SHP77 treated with DMSO at 0.1 percent for 48 hours (cell line): ENCODE results near the gene CAPN12.
A peak's percentile ranks its signal among the peaks of the same experiment; 100 is the strongest.

Source experiments
- DNase-seq: peaks from one replicate; lab custom pipeline; 2025; lab: John Stamatoyannopoulos, UW

Gene CAPN12

DNA sequence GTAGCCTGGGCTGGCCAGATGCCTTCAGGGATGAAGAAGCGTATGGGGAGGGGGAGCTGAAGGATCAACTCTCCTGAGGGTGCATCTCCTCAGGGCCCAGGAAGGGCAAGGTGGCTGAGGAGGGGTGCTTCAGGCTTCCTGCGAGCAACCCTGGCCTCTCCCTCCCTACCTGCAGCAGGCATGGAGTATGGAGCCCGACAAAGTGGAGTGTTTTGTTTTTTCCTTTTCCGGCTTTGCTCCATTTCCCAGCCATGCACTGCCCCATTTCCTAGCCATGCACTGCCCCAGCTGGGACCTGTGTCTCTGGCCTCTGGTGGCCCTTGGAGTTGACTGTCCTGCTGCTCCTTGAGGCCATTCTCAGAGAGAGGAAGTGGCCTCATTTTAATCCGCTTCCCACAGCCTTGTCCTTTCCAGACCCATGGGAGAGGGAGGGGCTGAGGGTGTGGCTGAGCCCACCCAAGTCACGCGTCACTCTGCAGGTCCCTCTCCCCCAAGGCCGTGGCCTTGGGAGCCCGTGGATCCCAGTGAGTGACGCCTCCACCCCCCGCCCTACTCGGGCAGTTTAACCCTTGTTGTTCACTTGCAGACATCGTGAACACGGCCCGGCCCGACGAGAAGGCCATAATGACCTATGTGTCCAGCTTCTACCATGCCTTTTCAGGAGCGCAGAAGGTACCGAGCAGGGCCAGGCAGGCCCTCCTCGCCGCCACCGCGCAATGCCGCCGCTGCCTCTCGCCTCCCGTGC, 34.4 kb downstream of the CAPN12 start:
- no peak for DNase-seq

DNA sequence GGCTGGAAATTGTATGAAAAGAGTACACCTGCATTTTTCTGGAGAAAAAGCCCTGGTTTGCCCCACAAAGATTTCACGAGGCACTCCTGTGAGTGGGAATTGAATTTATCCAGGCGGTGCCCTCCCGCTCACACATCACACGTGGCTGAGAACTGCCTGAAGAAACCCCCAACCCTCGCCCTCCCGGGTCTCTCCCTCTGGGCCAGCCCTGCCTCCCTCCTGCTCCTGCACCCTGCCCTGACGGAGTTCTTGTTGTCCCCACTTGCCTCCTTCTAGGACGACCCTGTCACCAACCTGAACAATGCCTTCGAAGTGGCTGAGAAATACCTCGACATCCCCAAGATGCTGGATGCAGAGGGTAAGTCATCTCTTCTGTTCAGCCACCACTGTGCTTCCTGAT, 35.2 kb downstream of the CAPN12 start:
- DNase-seq, result no peak

DNA sequence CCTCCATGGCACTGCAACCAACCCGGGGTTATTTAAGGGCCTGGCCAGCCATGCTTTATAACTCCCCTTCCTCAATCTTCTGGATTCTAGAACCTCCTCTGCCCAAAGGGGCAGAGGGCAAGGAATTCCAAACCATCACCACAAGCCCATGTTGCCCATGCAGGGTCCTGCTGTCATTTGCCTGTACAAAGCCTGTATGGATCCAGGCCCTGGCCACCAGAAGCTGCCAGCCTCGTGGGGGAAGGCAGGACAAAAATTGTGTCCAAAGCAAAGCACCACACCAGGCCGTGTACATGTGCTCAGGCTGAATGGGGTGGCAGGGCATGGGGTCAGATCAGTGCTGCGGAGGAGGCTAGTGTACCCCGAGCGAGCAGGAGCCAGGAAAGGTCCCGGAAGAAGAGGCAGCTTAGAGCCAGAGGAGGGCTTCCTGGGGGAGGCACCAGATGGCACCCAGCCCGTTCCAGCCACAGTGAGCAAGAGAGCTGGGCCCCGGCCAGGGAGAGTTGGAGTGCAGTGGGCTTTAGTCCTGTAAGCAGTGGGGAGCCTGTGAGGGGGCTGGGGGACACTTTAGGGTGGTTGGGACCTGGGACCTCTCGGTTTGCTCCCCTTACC, 35.8 kb downstream of the CAPN12 start:
- DNase-seq, result no peak

DNA sequence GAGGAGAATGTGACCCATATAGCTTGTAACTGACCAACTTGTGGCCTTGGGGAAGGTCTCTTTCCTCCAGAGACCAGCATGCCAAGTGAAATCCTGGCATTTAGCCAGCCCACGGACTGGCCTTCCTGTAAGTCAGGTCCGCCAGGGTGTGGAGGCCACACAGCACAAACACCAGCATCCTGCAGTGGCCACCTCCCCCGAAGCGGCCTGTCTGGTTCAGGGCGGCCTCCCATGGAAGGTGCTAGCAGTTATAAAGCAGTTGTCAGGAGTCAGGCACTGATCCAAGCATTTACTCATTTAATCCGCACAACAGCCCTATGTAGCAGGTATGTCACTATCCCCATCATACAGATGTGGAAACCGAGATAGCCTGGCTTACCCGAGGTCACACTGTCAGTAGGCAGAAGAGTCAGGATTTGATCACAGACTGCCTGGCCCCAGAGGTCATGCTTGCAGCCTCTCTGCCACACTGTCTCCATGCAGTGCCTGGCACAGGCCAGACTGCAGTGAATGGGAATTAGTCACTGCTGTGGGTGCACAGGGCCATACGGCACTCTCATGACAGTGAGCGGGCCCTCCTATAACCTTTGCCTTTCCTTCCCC, 36.7 kb downstream of the CAPN12 start:
- DNase-seq, result no peak

DNA sequence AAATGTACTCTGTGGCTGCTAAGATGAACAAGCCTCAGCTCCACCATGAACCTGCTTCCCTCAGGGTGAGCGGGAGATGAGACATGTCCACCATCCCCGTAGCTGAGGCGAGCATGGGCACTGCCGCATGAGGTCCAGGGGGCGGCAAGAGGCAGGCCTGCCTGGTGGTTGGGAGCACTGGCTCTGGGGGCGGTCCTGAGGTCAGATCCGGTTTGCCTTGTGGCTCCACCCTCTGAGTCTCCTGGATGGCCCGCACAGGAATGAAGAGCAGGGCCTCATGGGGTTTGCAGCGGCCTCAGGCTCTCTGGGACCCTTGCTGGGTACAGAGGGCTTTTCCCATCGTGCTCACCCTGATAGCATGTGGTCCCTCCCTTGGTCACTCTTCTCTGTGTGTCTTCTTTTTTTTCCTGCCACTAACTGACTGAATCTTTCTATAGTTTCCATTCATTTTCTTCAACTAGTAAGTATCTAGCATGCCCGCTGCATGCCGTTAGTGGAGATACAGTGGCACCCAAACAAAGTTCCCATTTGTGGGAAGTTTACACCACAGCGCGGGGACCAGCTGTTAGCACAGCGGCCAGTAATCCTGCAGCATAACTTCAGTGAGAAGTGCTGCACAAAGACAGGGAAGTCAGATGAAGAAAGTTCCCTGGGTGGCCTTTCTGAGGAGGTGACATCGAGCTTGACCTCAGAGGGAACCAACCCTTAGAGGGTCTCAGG, 37.3 kb downstream of the CAPN12 start:
- DNase-seq, result no peak

DNA sequence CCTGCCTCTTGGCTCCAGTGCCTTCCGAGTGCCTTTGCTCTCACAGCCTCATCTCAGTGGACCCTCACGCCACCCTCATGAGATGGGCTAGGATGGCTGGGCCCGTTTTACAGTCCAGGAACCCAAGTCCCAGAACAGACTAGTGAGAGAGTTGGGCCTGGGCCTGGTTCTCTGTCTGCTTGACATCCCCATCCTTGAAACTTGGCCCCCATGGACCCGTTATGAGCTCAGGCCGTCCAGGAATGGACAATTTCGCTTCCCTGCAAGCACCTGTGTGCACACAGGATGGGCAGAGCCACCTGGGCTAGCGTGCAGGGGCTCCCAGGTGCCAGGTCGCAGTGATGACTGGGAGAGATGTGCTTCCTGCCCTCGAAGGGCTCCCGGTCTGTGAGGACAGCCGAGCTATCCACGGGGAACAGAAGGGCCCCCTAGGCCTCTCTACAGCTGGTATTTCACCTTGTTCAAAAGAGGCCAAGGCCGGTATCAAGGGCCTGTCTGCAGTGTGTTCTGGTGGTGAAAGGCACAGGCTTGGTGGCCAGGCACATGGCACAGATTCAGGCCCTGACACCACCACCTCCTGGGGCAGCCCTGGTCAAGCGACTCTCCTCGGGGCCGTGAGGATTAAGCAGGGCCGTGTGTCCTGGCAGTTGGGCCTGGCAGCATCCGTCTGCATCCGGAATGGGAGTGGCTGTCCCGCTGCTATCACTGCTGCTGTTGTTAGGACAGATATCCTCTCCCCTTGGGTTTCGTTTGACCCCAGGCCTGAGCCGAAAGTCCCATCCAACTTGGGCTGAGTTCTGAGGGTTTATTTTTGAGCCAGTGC, 38.9 kb downstream of the CAPN12 start:
- DNase-seq, result no peak

DNA sequence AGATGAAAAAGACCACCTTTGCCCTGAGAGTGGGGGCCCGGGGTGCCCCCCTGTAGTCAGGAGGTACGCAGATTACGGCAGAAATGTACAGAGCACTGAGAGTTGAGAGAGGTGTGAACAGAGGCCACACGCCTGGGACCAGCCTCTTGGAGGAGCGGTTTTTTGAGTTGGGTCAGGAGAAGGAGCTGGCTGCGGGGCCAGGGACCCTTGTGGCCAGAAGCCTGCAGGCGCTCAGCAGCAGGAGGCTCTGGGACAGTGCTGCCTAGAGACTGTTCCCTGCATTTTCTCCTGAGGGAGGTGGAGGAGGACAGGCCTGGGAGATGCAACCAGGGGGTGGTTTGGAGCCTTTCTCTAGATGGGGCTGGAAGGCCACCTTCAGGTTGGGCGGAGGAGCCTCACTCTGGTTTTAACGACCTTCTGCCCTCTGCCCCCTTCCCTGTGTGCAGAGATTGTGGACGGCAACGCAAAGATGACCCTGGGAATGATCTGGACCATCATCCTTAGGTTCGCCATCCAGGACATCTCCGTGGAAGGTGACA, 39.7 kb downstream of the CAPN12 start:
- no peak for DNase-seq

DNA sequence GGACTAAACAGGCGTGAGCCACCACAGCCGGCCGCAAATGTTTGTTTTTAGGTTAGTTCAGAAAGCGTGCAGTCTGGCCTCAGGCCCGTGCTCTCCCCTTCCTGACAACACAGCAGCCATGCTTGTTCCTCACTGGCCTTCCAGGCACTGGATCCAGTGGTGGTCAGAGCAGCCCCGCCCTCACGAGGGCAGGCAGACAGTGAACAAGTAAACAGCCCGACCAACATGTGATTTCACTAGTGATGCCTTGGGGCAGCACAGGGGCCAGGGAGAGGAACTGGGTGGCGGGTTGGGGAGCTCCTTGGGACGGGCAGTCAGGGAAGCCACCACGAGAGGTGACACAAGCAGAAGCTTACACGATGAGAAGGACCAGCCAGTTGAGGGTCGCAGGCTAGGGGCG, 40.8 kb downstream of the CAPN12 start:
- no peak for DNase-seq

DNA sequence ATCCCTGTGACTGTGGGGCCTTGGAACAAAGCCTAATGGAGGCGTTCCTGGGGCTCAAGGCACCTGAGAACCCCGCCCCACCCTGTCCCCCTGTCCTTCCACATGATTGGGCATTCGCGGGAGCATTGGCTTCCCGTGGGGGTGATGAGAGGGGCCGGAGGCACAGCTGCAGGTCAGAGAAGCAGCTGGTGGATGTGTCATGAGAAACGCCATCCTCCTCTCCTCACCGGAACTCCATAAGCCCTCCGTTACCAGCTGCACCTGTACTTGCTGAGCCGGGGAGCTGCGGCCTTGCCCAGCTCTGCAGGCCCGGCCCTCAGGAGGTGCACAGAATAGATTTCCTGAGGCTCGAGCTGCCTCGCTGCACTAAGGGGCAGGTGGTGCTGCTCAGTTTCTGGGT, 42.0 kb downstream of the CAPN12 start:
- peak; percentile 89 for DNase-seq

DNA sequence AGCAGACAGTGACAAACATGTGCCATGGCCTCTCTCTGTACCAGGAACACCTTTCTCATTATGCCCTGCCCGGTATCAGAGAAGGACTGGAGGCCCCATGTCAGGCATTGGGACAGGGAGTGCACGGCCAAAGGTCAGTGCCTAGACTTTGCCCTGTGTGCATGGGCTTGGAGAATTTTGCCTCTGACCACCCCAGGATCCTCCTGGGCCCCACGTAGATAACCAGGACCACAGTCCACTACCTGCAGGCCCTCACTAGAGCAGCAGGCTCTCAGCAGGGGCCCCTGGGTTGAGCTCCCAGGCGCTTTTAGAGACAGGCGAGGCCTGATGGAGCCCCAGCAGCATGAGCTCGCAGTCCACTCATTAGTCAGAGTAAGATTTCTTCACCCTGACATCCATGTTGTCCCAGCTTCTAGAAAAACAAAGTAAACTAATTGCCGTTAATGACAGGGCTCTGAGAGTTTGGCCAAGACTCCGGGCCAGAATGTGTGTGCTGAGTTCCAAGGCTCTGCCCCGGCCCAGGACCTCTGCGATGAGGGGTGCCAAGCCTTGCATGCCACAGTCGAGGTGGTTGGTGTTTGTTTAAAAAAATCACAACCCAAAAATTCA, 42.7 kb downstream of the CAPN12 start:
- no peak for DNase-seq

DNA sequence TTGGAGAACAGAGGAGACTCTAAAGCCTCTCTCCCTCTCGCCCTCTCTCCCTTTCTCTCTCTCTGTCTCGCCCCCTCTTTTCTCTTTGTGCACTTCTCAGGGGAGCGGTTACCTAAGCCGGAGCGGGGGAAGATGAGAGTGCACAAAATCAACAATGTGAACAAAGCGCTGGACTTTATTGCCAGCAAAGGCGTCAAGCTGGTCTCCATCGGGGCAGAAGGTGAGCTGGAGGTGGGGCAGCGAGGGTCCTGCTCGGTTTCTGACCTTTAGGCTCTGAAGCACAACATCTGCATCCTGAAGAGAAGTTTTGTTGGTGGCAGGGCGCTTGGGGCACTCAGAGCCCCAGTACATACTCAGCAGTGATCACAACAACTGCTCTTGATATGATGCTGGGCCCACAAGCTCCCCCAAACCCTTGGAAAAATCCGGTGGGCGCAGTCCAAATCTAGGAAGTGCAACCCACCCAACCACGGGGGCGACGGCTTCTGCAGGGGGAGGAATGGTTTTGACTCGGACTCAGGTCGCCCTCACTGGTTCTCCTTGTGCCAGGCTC, 43.3 kb downstream of the CAPN12 start:
- DNase-seq, result no peak

DNA sequence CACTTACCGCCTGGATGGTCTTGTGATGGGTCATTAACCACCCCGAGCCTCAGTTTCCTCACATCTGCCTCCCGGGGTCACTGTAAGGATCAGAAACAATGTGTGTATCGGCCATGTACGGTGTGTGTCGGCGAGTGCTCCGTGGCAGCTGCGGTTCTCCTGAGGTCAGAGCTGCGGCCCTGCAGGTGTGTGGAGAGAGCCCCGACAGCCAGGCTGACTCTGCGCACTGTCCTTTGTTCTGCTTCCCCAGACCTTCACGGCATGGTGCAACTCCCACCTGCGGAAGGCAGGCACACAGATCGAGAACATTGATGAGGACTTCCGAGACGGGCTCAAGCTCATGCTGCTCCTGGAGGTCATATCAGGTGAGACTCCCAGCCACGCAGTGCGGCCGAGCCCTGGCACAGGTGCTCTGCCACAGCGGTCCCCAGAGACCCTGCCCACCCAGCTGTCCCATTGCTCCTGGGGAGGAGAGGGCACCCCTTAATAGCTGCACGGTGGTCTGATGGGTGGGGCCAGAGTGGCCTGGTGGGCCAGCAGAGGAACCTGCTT, 43.8 kb downstream of the CAPN12 start:
- peak; percentile 13 for DNase-seq

DNA sequence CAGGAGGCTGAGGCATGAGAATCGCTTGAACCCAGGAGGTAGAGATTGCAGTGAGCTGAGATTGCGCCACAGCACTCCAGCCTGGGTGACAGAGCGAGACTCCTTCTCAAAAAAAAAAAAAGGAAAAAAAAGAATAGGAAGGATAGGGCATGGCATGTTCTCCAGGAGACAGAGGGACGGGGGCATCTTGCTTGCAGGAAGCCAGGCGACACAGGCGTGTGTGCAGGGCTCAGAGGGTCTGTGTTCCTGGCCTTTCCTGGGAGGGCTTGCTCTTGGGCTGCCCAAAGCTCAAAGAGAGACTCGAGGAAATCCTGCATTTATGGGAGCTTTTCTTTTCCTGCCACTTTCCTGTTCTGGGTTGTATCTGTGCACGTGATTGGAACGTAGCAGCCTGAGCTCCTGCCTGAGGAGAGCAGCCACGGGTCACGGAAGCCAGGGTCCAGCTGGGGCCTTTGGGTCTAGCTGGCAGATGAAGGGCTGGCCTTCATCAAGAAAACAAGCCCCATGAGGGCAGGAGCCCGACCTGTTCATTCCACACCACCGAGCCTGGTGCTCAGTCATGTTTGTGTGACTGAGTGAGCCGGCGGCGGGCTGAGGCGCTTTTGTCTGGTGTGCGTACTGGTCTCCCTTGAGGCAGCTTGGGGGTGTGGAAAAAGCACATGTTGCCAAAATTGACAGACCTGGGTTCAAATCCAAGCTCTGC, 44.5 kb downstream of the CAPN12 start:
- DNase-seq, result no peak

DNA sequence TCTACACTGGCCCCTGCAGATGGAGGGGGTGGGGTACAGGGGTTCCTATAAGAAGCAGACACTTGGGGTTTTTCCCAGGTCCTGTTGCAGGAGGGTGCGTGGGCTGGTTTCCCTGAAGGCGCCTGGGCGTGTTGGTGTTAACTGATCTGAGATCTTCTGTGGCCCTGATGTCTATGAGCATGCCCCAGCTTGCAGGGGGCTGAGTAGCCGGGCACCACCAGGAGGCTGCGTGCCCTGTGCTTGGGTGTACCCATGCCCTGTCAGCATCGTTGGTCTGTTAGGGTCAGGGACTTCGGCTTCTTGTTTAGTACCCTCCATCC, 45.3 kb downstream of the CAPN12 start:
- DNase-seq, result no peak

DNA sequence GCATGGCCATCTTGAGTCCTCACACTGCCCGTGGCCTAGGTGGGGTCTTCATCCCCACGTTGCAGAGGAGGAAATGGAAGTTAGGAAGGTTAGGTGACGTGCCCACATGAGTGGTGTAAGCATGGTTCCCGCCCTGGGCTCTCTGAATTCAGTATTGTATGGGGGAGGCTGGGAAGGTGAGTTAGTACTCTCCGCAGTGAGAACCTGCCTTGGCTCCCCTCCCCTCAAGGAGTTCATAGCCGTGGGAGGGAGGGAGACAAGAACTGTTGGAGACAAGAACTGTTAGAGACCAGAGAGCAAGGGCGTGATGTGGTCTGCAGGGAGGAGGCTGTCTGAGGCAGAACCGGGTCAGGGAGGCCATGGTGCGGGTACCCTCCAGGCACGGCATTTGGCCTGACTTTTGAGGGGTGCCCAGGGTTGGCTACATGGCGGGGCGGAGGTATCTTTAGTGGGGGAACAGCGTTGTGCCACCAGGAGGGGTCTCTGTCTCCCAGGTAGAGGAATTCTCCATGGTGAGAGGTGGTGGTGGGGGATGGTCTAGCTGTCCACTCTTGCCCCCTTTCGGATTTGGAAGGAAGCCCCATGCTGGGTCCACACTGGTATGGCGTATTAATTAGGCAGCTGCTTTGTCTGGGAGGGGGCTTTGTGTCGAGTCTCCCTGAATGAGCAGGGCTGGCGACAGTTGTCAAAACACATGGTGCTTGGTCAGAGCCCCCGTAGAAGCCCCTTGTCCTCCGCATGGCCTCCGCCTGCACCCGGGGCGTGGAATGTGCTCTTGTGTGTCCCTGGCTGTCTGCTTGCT, 45.8 kb downstream of the CAPN12 start:
- DNase-seq, result no peak

DNA sequence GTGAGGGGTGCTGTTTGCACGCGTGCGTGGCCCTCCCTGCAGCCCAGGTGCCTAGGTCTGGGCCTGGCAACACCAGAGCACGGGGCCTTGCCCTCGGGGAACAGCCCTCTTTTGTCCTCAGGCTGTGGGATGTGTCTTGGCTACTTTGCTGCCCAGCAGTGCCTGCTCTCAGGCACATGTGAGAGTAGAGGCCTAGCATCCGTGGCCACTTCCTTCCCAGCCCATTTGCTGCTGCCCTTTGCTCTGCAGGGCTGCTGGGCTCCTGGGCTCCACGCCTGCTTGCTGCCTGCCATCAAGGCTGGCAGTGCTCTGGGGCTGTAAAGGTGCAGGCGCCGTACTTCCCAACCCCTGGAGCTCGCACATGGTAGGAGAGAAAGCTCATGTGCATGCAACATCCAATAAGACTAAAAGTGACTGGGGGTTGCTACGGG, 46.6 kb downstream of the CAPN12 start:
- no peak for DNase-seq

DNA sequence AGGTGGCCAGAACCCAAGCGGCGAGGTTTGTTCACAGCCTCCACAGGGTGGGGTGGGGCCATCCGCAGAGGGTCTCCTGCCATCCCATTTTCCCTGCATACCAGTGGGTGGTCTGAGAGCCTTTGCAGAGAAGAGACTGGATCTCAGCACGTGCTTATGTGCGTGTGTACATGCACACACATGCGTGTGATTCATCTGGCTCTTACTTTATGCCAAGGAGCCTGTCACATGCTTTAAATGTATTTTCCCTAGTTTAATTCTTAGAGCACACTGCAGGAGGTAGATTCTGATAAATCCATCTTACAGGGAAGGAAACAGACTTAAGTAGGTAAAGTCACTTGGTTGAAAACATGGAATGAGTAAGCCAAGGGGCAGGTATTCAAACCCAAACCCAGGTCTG, 47.1 kb downstream of the CAPN12 start:
- no peak for DNase-seq

DNA sequence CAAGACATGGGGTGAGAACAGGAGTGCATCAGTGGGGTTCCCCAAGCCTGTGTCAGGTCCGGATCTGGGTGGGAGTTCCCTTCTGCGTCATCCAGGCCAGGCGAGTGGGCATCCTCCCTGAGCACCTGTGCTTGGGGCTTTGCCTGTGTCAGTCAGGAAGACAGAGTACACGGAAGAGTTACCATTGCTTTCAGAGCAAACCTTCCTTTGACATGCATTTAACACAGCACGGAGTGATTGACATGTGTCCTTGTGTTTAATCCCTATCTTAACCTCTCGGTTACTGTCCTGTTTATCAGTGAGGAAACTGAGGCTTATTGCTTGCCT, 47.6 kb downstream of the CAPN12 start:
- no peak for DNase-seq
